Transverse colon (tissue), 3 donors: ENCODE results near the gene HELZ.

ENCODE experiments used
- CTCF ChIP-seq, 5 experiments: fragments of 200-600 bp in 3 of 5; fragments of 450-650 bp in 2 of 5; sonication (generic) in 3 of 5; IDR thresholded peaks; 1 replicate in 2 of 5; 2 replicates in 3 of 5; pipeline ENCODE4 v1.5.1; 2016 to 2017; ENCODE audit warnings: antibody characterized with exemption in 5 of 5, inconsistent platforms in 3 of 5, mild to moderate bottlenecking in 2 of 5, moderate library complexity in 1 of 5
- POLR2A ChIP-seq: fragments of 450-650 bp; IDR thresholded peaks from one replicate; pipeline ENCODE4 v1.6.1; 2016; ENCODE audit warnings: antibody characterized with exemption, mild to moderate bottlenecking, moderate library complexity

- TF ChIP-seq POLR2A: no peak
- TF ChIP-seq CTCF (IDR thresholded peaks at IDR 0.05): no peak
These were observed 101.7 kb downstream of the HELZ start for GRCh38 chr17:67143318-67143717.
